Liver (tissue), 9 donors: ENCODE measurements around the gene FGF1. TPM values are rescaled to one million over a fixed set of nuclear protein-coding genes. Genes with fewer than 3 reads are reported as not detected.

Experiments used
- DNase-seq: peaks from one replicate; pipeline ENCODE4 v3.0.0-alpha.2; 2017; ENCODE audit warnings: low spot score
- H3K27ac ChIP-seq, 2 donors: one replicate each; pipeline ENCODE4 v1.7.0; 2013; ENCODE audit warnings: inconsistent platforms in 2 of 2, low read length in 2 of 2, control low read depth in 1 of 2, low read depth in 1 of 2, mild to moderate bottlenecking in 1 of 2
- H3K27me3 ChIP-seq, 4 donors: one replicate each; pipeline versions ENCODE4 v1.6.1 to v1.7.0; 2013; ENCODE audit warnings: low read length in 3 of 4, inconsistent platforms in 1 of 4, mild to moderate bottlenecking in 1 of 4, moderate library complexity in 1 of 4; ENCODE audit not compliant: control insufficient read depth in 4 of 4, insufficient read depth in 4 of 4
- H3K36me3 ChIP-seq, 4 donors: one replicate each; pipeline versions ENCODE4 v1.6.1 to v1.7.0; 2013; ENCODE audit warnings: low read length in 3 of 4, mild to moderate bottlenecking in 3 of 4, low read depth in 1 of 4, moderate library complexity in 1 of 4; ENCODE audit not compliant: control insufficient read depth in 4 of 4, insufficient read depth in 3 of 4
- H3K4me1 ChIP-seq, 4 donors: one replicate each; pipeline versions ENCODE4 v1.6.1 to v1.7.0; 2013; ENCODE audit warnings: low read length in 3 of 4, mild to moderate bottlenecking in 3 of 4, moderate library complexity in 1 of 4; ENCODE audit not compliant: control insufficient read depth in 4 of 4, insufficient read depth in 4 of 4
- H3K4me3 ChIP-seq, 3 donors: one replicate each; pipeline versions ENCODE4 v1.6.1 to v1.7.0; 2013; ENCODE audit warnings: low read length in 3 of 3, control low read depth in 1 of 3, low read depth in 1 of 3, mild to moderate bottlenecking in 1 of 3
- H3K9ac ChIP-seq, 2 donors: one replicate each; pipeline ENCODE4 v1.7.0; 2013; ENCODE audit warnings: low read length in 2 of 2, mild to moderate bottlenecking in 2 of 2, moderate library complexity in 2 of 2, control low read depth in 1 of 2, low read depth in 1 of 2
- H3K9me3 ChIP-seq, 4 donors: one replicate each; pipeline versions ENCODE4 v1.6.1 to v1.7.0; 2013; ENCODE audit warnings: low read length in 3 of 4; ENCODE audit not compliant: control insufficient read depth in 4 of 4
- ATF3 ChIP-seq: IDR thresholded peaks from 2 replicates; pipeline ENCODE4 v1.6.1; 2016; ENCODE audit warnings: antibody characterized with exemption
- CTCF ChIP-seq: fragments of 150-350 bp; IDR thresholded peaks from 2 replicates; pipeline ENCODE4 v1.5.1; 2017; ENCODE audit warnings: improper control_type of control experiment, low read depth, low read length; ENCODE audit not compliant: missing input control
- EGR1 ChIP-seq, 2 donors: IDR thresholded peaks; 2 replicates each; pipeline ENCODE4 v1.6.1; 2016 to 2018; ENCODE audit warnings: antibody characterized with exemption in 2 of 2, low read depth in 2 of 2
- FOXA1 ChIP-seq: IDR thresholded peaks from 2 replicates; pipeline ENCODE4 v1.6.1; 2016; ENCODE audit warnings: antibody characterized with exemption
- FOXA2 ChIP-seq: IDR thresholded peaks from 2 replicates; pipeline ENCODE4 v1.6.1; 2016; ENCODE audit warnings: antibody characterized with exemption
- GABPA ChIP-seq, 2 donors: IDR thresholded peaks in 1 of 2; conservative IDR thresholded peaks in 1 of 2; 2 replicates each; pipeline ENCODE4 v1.6.1; 2016; ENCODE audit warnings: antibody characterized with exemption in 2 of 2, mild to moderate bottlenecking in 1 of 2, moderate library complexity in 1 of 2
- HNF4A ChIP-seq, 2 donors: conservative IDR thresholded peaks; 2 replicates each; pipeline ENCODE4 v1.6.1; 2016; ENCODE audit warnings: antibody characterized with exemption in 2 of 2, mild to moderate bottlenecking in 2 of 2
- HNF4G ChIP-seq: IDR thresholded peaks from 2 replicates; pipeline ENCODE4 v1.6.1; 2016; ENCODE audit warnings: antibody characterized with exemption
- JUND ChIP-seq, 2 donors: IDR thresholded peaks; 2 replicates each; pipeline ENCODE4 v1.6.1; 2016; ENCODE audit warnings: antibody characterized with exemption in 2 of 2
- MAX ChIP-seq: IDR thresholded peaks from 2 replicates; pipeline ENCODE4 v1.6.1; 2016; ENCODE audit warnings: antibody characterized with exemption
- NR2F2 ChIP-seq: IDR thresholded peaks from 2 replicates; pipeline ENCODE4 v1.6.1; 2016; ENCODE audit warnings: antibody characterized with exemption
- RAD21 ChIP-seq, 2 donors: IDR thresholded peaks; 2 replicates each; pipeline ENCODE4 v1.6.1; 2016; ENCODE audit warnings: antibody characterized with exemption in 2 of 2, mild to moderate bottlenecking in 2 of 2
- REST ChIP-seq: IDR thresholded peaks from 2 replicates; pipeline ENCODE4 v1.6.1; 2016; ENCODE audit warnings: antibody characterized with exemption, mild to moderate bottlenecking
- RXRA ChIP-seq, 2 donors: IDR thresholded peaks; 2 replicates each; pipeline ENCODE4 v1.6.1; 2017 to 2018; ENCODE audit warnings: antibody characterized with exemption in 2 of 2, mild to moderate bottlenecking in 1 of 2
- SP1 ChIP-seq: IDR thresholded peaks from 2 replicates; pipeline ENCODE4 v1.6.1; 2018; ENCODE audit warnings: antibody characterized with exemption, mild to moderate bottlenecking
- TAF1 ChIP-seq: conservative IDR thresholded peaks from 2 replicates; pipeline ENCODE4 v1.6.1; 2016; ENCODE audit warnings: antibody characterized with exemption, mild to moderate bottlenecking
- YY1 ChIP-seq: IDR thresholded peaks from 2 replicates; pipeline ENCODE4 v1.6.1; 2016; ENCODE audit warnings: antibody characterized with exemption, mild to moderate bottlenecking
- ZBTB33 ChIP-seq: IDR thresholded peaks from 2 replicates; pipeline ENCODE4 v1.6.1; 2016; ENCODE audit warnings: antibody characterized with exemption
- WGBS: extraction: QIAGEN DNeasy Blood & Tissue Kit; methylation state at CpG from one replicate; pipeline ENCODE4 v1.1.7; 2013; 5-methylcytosine and 5-hydroxymethylcytosine counted together
- polyA plus RNA-seq, 2 donors: library from polyadenylated mRNA; stranded (reverse) in 1 of 2; unstranded in 1 of 2; fragments of 200-250 nt in 1 of 2; fragments of >200 nt in 1 of 2; fragmentation: Nextera tagmentation in 1 of 2; extraction: Ambion mirVana in 1 of 2; gene quantifications; one replicate each; pipeline versions ENCODE4 v1.2.1 to v1.2.3, GENCODE V29; 2013 to 2015
- total RNA-seq, 2 donors: library from RNA; depleted of rRNA; stranded (reverse); fragments of >200 nt; gene quantifications; one replicate each; pipeline ENCODE4 v1.2.3, GENCODE V29; 2014
- donor health status: healthy.
- donor health status: healthy.
- donor health status: healthy.
- donor health status: healthy.
- donor health status: healthy.

Gene FGF1
- total and polyA plus RNA-seq, 4 donors, result 0.05 to 0.25 (median 0.16) TPM

- no peaks in the 10 kb centered on the region for H3K27me3 ChIP-seq
- H3K4me3 ChIP-seq, result no peak overlapping the region
- no peaks in the 10 kb centered on the region for H3K4me1 ChIP-seq
- H3K9ac ChIP-seq, result no peak overlapping the region
- TF ChIP-seq FOXA2, result no peak
- TF ChIP-seq RXRA (IDR thresholded peaks at IDR 0.05), result no peak
- no peak for TF ChIP-seq RAD21 (IDR thresholded peaks at IDR 0.05)
- no peak for TF ChIP-seq FOXA1
- no peak for TF ChIP-seq CTCF
- no peak for TF ChIP-seq MAX
- no peak for TF ChIP-seq ATF3
- TF ChIP-seq TAF1, result no peak
- no peak for TF ChIP-seq GABPA (IDR thresholded peaks at IDR 0.05 in 1 of 2, conservative IDR thresholded peaks at IDR 0.05 in 1 of 2)
- TF ChIP-seq HNF4A (conservative IDR thresholded peaks at IDR 0.05), result no peak
- no peak for TF ChIP-seq SP1
- no peak for TF ChIP-seq JUND (IDR thresholded peaks at IDR 0.05)
- no peak for TF ChIP-seq ZBTB33
- TF ChIP-seq EGR1 (IDR thresholded peaks at IDR 0.05; ENCODE audit: low read depth in 2 of 2), result no peak
- TF ChIP-seq HNF4G, result no peak
- no peak for TF ChIP-seq YY1
- no peak for TF ChIP-seq REST
- TF ChIP-seq NR2F2, result no peak
- DNase-seq, result no peak
- no peaks in the 10 kb centered on the region for H3K36me3 ChIP-seq
- WGBS, result 84% methylated on average over 1 of the region's 1 CpG
- H3K27ac ChIP-seq, result no peak overlapping the region
- H3K9me3 ChIP-seq, result no peaks in the 10 kb centered on the region
Observed at GRCh38 chr5:142671801-142672200, 14.1 kb downstream of the FGF1 start.

- Histone ChIP-seq H3K9me3 (no peaks in the 10 kb centered on the region), H3K9ac (no peak overlapping the region), H3K4me3 (no peak overlapping the region), H3K27me3 (no peaks in the 10 kb centered on the region), H3K36me3 (no peaks in the 10 kb centered on the region), H3K4me1 (no peaks in the 10 kb centered on the region), H3K27ac (no peak overlapping the region)
- no peak for TF ChIP-seq REST
- no peak for TF ChIP-seq CTCF
- TF ChIP-seq MAX, result no peak
- TF ChIP-seq RAD21 (IDR thresholded peaks at IDR 0.05), result no peak
- TF ChIP-seq FOXA1, result no peak
- no peak for DNase-seq
- 78% methylated on average over 3 of the region's 3 CpGs for WGBS
Observed at GRCh38 chr5:142671266-142671665, 14.6 kb downstream of the FGF1 start.
